NCI-H345 treated with DMSO at 0.1 percent for 48 hours (cell line): ENCODE results near the gene ZNF662.
A peak's percentile ranks its signal among the peaks of the same experiment; 100 is the strongest.
"Not testable (repeated sequence)": the region's sequence is repeated elsewhere in the genome, so short reads cannot be mapped to it uniquely, and the experiment has no call there.

ENCODE experiments used
- DNase-seq: peaks from one replicate; lab custom pipeline; 2025; ENCODE audit not compliant: unreplicated experiment; lab: John Stamatoyannopoulos, UW

The ZNF662 gene

GRCh38 chr3:42906070-42906847 lies at the start of gene ZNF662:
ZNF662 (plus strand) TSS chr3:42906142; CDS start chr3:42908115, 1,973 bp downstream.
- no peak for DNase-seq

- no peak for DNase-seq
Observed at GRCh38 chr3:42856544-42856943, 49.4 kb upstream of the ZNF662 start.

GRCh38 chr3:42864321-42864950 lies 41.5 kb upstream of the ZNF662 start:
- DNase-seq = no peak

- no peak for DNase-seq
Observed at GRCh38 chr3:42865256-42865655, 40.7 kb upstream of the ZNF662 start.

- DNase-seq = no peak
Observed at GRCh38 chr3:42867138-42867537, 38.8 kb upstream of the ZNF662 start.

GRCh38 chr3:42868841-42869240 lies 37.1 kb upstream of the ZNF662 start:
- DNase-seq = no peak

- no peak for DNase-seq
Observed at GRCh38 chr3:42871592-42872196, 34.2 kb upstream of the ZNF662 start.

GRCh38 chr3:42872718-42873117 lies 33.2 kb upstream of the ZNF662 start:
- no peak for DNase-seq

GRCh38 chr3:42873221-42873982 lies 32.5 kb upstream of the ZNF662 start:
- DNase-seq = no peak

GRCh38 chr3:42874749-42875148 lies 31.2 kb upstream of the ZNF662 start:
- DNase-seq = no peak

GRCh38 chr3:42875325-42876151 lies 30.4 kb upstream of the ZNF662 start, which contains the start of gene CYP8B1:
CYP8B1 (minus strand) TSS chr3:42875879; CDS start chr3:42875816, 63 bp downstream.
- DNase-seq = no peak

GRCh38 chr3:42876401-42876800 lies 29.5 kb upstream of the ZNF662 start:
- DNase-seq = no peak

GRCh38 chr3:42876940-42877720 lies 28.8 kb upstream of the ZNF662 start:
- no peak for DNase-seq

- DNase-seq = no peak
Observed at GRCh38 chr3:42877881-42878280, 28.1 kb upstream of the ZNF662 start.

GRCh38 chr3:42880183-42880582 lies 25.8 kb upstream of the ZNF662 start:
- DNase-seq = no peak

- peak; percentile 44 for DNase-seq
Observed at GRCh38 chr3:42880601-42881451, 25.1 kb upstream of the ZNF662 start.

- DNase-seq = not testable (repeated sequence)
Observed at GRCh38 chr3:42883251-42883930, 22.6 kb upstream of the ZNF662 start.

- no peak for DNase-seq
Observed at GRCh38 chr3:42884324-42884723, 21.6 kb upstream of the ZNF662 start.
